Liver (tissue), 9 donors: ENCODE measurements around the gene TIAM2. TPM values are rescaled to one million over a fixed set of nuclear protein-coding genes. Genes with fewer than 3 reads are reported as not detected.

Source experiments
- DNase-seq: peaks from one replicate; pipeline ENCODE4 v3.0.0-alpha.2; 2017; ENCODE audit warnings: low spot score
- H3K27ac ChIP-seq, 2 donors: one replicate each; pipeline ENCODE4 v1.7.0; 2013; ENCODE audit warnings: inconsistent platforms in 2 of 2, low read length in 2 of 2, control low read depth in 1 of 2, low read depth in 1 of 2, mild to moderate bottlenecking in 1 of 2
- H3K27me3 ChIP-seq, 4 donors: one replicate each; pipeline versions ENCODE4 v1.6.1 to v1.7.0; 2013; ENCODE audit warnings: low read length in 3 of 4, inconsistent platforms in 1 of 4, mild to moderate bottlenecking in 1 of 4, moderate library complexity in 1 of 4; ENCODE audit not compliant: control insufficient read depth in 4 of 4, insufficient read depth in 4 of 4
- H3K36me3 ChIP-seq, 4 donors: one replicate each; pipeline versions ENCODE4 v1.6.1 to v1.7.0; 2013; ENCODE audit warnings: low read length in 3 of 4, mild to moderate bottlenecking in 3 of 4, low read depth in 1 of 4, moderate library complexity in 1 of 4; ENCODE audit not compliant: control insufficient read depth in 4 of 4, insufficient read depth in 3 of 4
- H3K4me1 ChIP-seq, 4 donors: one replicate each; pipeline versions ENCODE4 v1.6.1 to v1.7.0; 2013; ENCODE audit warnings: low read length in 3 of 4, mild to moderate bottlenecking in 3 of 4, moderate library complexity in 1 of 4; ENCODE audit not compliant: control insufficient read depth in 4 of 4, insufficient read depth in 4 of 4
- H3K4me3 ChIP-seq, 3 donors: one replicate each; pipeline versions ENCODE4 v1.6.1 to v1.7.0; 2013; ENCODE audit warnings: low read length in 3 of 3, control low read depth in 1 of 3, low read depth in 1 of 3, mild to moderate bottlenecking in 1 of 3
- H3K9ac ChIP-seq, 2 donors: one replicate each; pipeline ENCODE4 v1.7.0; 2013; ENCODE audit warnings: low read length in 2 of 2, mild to moderate bottlenecking in 2 of 2, moderate library complexity in 2 of 2, control low read depth in 1 of 2, low read depth in 1 of 2
- H3K9me3 ChIP-seq, 4 donors: one replicate each; pipeline versions ENCODE4 v1.6.1 to v1.7.0; 2013; ENCODE audit warnings: low read length in 3 of 4; ENCODE audit not compliant: control insufficient read depth in 4 of 4
- ATF3 ChIP-seq: IDR thresholded peaks from 2 replicates; pipeline ENCODE4 v1.6.1; 2016; ENCODE audit warnings: antibody characterized with exemption
- CTCF ChIP-seq: fragments of 150-350 bp; IDR thresholded peaks from 2 replicates; pipeline ENCODE4 v1.5.1; 2017; ENCODE audit warnings: improper control_type of control experiment, low read depth, low read length; ENCODE audit not compliant: missing input control
- FOXA2 ChIP-seq: IDR thresholded peaks from 2 replicates; pipeline ENCODE4 v1.6.1; 2016; ENCODE audit warnings: antibody characterized with exemption
- GABPA ChIP-seq, 2 donors: IDR thresholded peaks in 1 of 2; conservative IDR thresholded peaks in 1 of 2; 2 replicates each; pipeline ENCODE4 v1.6.1; 2016; ENCODE audit warnings: antibody characterized with exemption in 2 of 2, mild to moderate bottlenecking in 1 of 2, moderate library complexity in 1 of 2
- HNF4G ChIP-seq: IDR thresholded peaks from 2 replicates; pipeline ENCODE4 v1.6.1; 2016; ENCODE audit warnings: antibody characterized with exemption
- JUND ChIP-seq, 2 donors: IDR thresholded peaks; 2 replicates each; pipeline ENCODE4 v1.6.1; 2016; ENCODE audit warnings: antibody characterized with exemption in 2 of 2
- NR2F2 ChIP-seq: IDR thresholded peaks from 2 replicates; pipeline ENCODE4 v1.6.1; 2016; ENCODE audit warnings: antibody characterized with exemption
- RAD21 ChIP-seq, 2 donors: IDR thresholded peaks; 2 replicates each; pipeline ENCODE4 v1.6.1; 2016; ENCODE audit warnings: antibody characterized with exemption in 2 of 2, mild to moderate bottlenecking in 2 of 2
- RXRA ChIP-seq, 2 donors: IDR thresholded peaks; 2 replicates each; pipeline ENCODE4 v1.6.1; 2017 to 2018; ENCODE audit warnings: antibody characterized with exemption in 2 of 2, mild to moderate bottlenecking in 1 of 2
- YY1 ChIP-seq: IDR thresholded peaks from 2 replicates; pipeline ENCODE4 v1.6.1; 2016; ENCODE audit warnings: antibody characterized with exemption, mild to moderate bottlenecking
- ZBTB33 ChIP-seq: IDR thresholded peaks from 2 replicates; pipeline ENCODE4 v1.6.1; 2016; ENCODE audit warnings: antibody characterized with exemption
- WGBS: extraction: QIAGEN DNeasy Blood & Tissue Kit; methylation state at CpG from one replicate; pipeline ENCODE4 v1.1.7; 2013; 5-methylcytosine and 5-hydroxymethylcytosine counted together
- polyA plus RNA-seq, 2 donors: library from polyadenylated mRNA; stranded (reverse) in 1 of 2; unstranded in 1 of 2; fragments of 200-250 nt in 1 of 2; fragments of >200 nt in 1 of 2; fragmentation: Nextera tagmentation in 1 of 2; extraction: Ambion mirVana in 1 of 2; gene quantifications; one replicate each; pipeline versions ENCODE4 v1.2.1 to v1.2.3, GENCODE V29; 2013 to 2015
- total RNA-seq, 2 donors: library from RNA; depleted of rRNA; stranded (reverse); fragments of >200 nt; gene quantifications; one replicate each; pipeline ENCODE4 v1.2.3, GENCODE V29; 2014
- TF ChIP-seq, protein P1 (sequence below): IDR thresholded peaks from 2 replicates; pipeline ENCODE4 v1.6.1; 2016; ENCODE audit warnings: antibody characterized with exemption, mild to moderate bottlenecking
- donor health status: healthy.
- donor health status: healthy.
- donor health status: healthy.
- donor health status: healthy.
- donor health status: healthy.

The TIAM2 gene
- total and polyA plus RNA-seq, 4 donors: 0.62 to 3.7 (median 2.4) TPM

- H3K27ac ChIP-seq: no peak overlapping the region
- WGBS: 87% methylated on average over 7 of the region's 7 CpGs
These were observed 82.2 kb downstream of the TIAM2 start for GRCh38 chr6:155077331-155077730.

More at GRCh38 chr6:155077331-155077730, 82.2 kb downstream of the TIAM2 start:
- no peak overlapping the region for H3K4me3 ChIP-seq
- no peaks in the 10 kb centered on the region for H3K4me1 ChIP-seq
- no peaks in the 10 kb centered on the region for H3K9me3 ChIP-seq
- H3K9ac ChIP-seq: no peak overlapping the region
- no peak for DNase-seq
- no peaks in the 10 kb centered on the region for H3K27me3 ChIP-seq
- TF ChIP-seq, protein P1, sequence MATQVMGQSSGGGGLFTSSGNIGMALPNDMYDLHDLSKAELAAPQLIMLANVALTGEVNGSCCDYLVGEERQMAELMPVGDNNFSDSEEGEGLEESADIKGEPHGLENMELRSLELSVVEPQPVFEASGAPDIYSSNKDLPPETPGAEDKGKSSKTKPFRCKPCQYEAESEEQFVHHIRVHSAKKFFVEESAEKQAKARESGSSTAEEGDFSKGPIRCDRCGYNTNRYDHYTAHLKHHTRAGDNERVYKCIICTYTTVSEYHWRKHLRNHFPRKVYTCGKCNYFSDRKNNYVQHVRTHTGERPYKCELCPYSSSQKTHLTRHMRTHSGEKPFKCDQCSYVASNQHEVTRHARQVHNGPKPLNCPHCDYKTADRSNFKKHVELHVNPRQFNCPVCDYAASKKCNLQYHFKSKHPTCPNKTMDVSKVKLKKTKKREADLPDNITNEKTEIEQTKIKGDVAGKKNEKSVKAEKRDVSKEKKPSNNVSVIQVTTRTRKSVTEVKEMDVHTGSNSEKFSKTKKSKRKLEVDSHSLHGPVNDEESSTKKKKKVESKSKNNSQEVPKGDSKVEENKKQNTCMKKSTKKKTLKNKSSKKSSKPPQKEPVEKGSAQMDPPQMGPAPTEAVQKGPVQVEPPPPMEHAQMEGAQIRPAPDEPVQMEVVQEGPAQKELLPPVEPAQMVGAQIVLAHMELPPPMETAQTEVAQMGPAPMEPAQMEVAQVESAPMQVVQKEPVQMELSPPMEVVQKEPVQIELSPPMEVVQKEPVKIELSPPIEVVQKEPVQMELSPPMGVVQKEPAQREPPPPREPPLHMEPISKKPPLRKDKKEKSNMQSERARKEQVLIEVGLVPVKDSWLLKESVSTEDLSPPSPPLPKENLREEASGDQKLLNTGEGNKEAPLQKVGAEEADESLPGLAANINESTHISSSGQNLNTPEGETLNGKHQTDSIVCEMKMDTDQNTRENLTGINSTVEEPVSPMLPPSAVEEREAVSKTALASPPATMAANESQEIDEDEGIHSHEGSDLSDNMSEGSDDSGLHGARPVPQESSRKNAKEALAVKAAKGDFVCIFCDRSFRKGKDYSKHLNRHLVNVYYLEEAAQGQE: no peak
- no peak for TF ChIP-seq RXRA (IDR thresholded peaks at IDR 0.05)
- no peak for TF ChIP-seq FOXA2
- no peak for TF ChIP-seq ATF3
- no peak for TF ChIP-seq RAD21 (IDR thresholded peaks at IDR 0.05)
- TF ChIP-seq JUND (IDR thresholded peaks at IDR 0.05): no peak
- no peak for TF ChIP-seq YY1
- TF ChIP-seq ZBTB33: no peak
- no peak for TF ChIP-seq HNF4G
- no peak for TF ChIP-seq GABPA (IDR thresholded peaks at IDR 0.05 in 1 of 2, conservative IDR thresholded peaks at IDR 0.05 in 1 of 2)
- TF ChIP-seq NR2F2: no peak
- TF ChIP-seq CTCF: no peak
- no peaks in the 10 kb centered on the region for H3K36me3 ChIP-seq
